Activated CD8-positive, alpha-beta memory T cell treated with anti-CD3 and anti-CD28 coated beads, Interleukin-2, amount 50 U/mL, for 4 hours (primary cell): Measurements from ENCODE around the gene NTF4.

ENCODE experiments used
- DNase-seq: peaks from one replicate; pipeline ENCODE4 v3.0.0-alpha.2; 2020

NTF4 gene

DNA sequence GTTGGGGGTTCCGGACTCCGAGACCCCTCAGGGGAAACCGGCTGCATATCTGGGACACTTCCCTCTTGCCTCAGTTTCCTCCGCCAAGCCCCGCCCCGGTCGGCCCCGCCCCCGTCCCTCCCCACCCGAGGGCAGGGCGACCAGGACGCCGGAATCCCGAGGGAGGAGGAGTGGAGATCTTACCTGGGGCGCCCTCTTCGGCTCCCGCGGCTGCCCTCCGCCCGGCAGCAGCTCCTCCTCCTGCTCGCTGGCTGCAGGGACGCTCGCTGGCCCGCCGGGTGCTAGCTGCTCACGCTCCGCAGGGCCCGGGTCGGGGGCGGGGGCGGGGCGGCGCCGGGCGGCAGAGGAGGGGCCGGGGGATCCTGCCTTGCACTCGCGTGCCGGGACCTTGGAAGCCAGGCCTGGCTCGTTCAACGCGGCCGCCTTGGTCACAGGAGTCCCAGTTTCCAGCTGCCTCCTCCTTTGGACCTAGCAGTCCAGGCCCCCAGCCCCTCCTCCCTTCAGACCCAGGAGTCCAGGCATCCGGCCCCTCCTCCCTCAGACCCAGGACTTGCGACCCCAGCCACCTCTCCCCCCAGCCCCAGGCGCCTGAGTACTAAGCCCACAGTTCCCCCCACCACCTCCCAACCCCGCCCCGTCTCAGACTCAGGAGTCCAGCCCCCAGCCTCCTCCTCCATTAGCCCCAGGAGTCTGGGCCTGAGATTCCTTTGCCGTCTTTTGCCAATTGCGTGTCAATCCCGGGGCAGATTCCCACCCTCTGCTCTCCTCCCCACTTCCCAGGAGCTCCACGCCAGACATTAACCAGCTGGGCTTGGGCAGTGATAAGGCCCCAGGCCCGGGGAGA is at the start of gene NTF4:
Gene NTF4 (minus strand): TSS at position 51 of the 844 bp plus-strand sequence. CDS start 2,821 bp downstream, outside the sequence.
- DNase-seq = no peak

- peak; percentile 73 for DNase-seq
Measured at GRCh38 chr19:49113762-49114629, 49.4 kb upstream of the NTF4 start, which contains the start of gene LIN7B. Gene LIN7B (plus strand): TSS chr19:49114370. CDS start chr19:49114405, 35 bp downstream.

DNA sequence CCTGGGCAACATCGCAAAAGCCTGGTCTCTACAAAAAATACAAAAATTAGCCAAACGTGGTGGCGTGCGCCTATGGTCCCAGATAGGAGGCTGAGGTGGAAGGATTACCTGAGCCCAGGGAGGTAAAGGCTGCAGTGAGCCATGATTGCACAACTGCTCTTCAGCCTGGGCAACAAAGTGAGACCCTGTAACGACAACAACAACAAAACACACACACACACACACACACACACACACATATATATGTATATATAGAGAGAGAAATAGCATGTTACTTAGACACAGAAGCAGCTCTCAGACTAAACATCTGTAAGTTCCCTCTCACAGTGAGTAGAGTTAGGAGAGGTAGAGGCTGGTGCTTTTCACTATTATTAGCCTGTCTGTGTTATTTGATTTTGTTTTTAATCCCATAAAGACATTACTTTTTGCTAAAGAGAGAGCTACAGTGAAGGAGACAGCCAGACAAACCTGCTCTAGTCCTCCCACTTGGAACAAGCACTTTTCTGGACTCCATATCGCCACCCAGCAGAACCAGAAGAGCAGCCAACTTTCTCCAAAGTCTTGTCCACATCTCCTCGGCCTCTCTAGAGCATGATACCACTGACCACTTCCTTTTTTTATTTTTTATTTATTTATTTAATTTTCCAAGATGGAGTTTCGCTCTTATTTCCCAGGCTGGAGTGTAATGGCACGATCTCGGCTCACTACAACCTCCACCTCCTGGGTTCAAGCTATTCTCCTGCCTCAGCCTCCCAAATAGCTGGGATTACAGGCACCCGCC is 46.8 kb upstream of the NTF4 start:
- no peak for DNase-seq

GRCh38 chr19:49110567-49110966 is 45.9 kb upstream of the NTF4 start:
- no peak for DNase-seq

- DNase-seq = no peak
Measured at GRCh38 chr19:49109569-49110233, 45.1 kb upstream of the NTF4 start.

DNA sequence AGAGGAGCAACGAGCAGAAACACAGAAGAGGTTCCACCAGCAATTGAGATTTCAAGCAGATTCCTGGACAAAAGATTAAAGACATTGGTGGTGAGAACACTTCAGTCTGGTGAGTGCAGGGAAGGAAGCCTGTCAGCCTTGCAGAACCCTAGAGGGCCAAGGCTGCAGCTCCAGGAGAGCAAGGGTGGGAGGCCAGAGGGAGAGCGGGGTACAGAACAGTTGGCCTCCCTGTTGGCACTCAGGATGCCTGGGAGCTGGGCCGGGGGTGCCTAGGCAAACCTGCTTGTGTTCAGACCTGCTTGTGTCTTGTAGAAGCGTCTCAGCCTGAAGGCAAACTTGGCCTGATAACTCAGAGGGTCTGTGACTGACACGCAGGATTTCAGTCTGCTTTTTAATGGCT is 44.4 kb upstream of the NTF4 start:
- no peak for DNase-seq

GRCh38 chr19:49107625-49108459 is 43.2 kb upstream of the NTF4 start:
- DNase-seq = no peak

DNA sequence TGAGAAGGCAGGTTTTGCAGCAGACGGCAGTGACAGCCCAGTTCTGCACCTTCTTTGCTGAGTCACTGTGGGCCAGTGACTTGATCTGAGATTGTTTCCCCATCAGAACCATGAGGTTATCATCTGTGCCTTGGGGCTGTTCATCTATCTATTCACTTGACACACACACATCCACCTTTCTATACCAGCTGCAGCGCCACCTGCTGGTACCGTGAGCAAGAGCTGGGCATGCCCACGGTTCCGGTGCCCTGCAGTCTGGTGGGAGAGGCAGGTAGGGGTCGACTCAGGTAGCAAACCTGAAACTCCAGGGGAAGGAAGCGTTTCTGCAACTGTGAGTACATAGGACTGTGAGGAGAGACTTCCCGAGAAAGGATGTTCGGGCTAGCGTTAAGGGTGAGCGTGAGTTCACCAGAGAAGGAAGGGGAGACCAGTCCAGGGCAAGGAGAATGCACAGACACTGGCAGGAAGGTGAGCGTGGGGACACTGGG is 42.1 kb upstream of the NTF4 start:
- DNase-seq = peak; percentile 68

DNA sequence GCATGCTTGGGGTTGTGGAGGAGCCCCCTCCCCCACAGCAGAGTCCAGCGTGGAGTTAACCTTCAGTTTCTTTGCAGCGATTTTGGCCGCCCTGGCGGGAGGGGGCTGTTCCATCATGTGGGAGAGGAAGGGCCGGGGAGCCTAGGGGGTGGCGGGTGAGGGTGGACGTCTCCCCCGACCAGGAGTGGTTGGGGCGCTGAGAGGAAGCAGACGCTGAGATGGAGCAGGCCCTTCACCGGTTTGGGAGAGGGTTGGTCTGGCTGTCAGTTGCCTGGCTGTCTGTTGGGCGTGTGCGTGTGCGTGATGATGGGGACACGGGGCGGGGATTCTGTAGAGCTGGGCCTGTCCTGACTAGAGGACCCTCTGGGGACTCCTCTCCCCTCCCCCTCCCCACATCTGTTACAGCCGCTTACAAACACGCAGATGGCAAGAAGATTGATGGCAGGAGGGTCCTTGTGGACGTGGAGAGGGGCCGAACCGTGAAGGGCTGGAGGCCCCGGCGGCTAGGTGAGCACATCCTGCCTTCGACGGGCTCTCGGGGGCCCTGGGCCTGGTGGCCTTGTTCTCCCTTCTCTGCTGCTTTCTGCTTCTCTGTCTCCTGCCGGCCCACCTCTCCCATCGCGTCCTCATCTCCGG is 39.7 kb upstream of the NTF4 start:
- no peak for DNase-seq

DNA sequence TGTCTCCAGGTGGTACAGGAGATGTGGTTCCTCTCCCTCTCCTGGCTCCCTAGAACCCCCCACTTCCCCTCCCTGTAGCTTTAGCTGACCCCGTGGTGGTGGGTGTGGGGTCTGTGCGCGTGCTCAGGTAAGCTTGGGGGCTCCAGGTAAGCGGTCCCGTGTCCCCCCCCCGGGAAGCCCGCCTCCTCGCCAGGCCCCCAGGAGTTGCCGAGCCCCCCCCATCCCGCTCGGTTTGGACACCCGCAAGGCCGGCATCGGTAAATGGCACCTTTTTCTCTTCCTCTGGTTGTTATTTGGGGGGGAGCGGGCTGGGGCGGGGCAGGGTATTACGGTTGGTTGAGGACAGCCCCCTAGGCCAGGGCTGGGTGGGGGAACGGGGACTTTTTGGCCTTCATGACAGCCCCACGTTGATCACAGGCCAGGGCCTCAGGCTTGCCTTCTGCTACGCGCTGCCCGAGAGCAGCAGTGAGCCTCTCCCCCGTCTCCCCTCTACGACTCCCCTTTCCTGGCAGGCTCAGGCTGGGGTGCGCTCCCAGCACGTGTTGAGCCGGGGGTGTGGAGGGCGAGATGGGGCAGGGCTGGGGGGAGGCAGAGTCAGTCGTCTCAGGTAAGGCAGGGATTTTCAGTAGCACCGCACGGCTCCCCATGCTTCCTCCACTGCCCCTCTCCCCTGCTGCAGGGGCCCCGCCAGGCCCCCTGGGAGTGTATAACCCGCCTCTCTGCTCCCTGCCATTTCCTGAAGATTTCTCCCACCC is 38.9 kb upstream of the NTF4 start:
- no peak for DNase-seq

- DNase-seq = no peak
Measured at GRCh38 chr19:49102303-49102702, 37.7 kb upstream of the NTF4 start.

DNA sequence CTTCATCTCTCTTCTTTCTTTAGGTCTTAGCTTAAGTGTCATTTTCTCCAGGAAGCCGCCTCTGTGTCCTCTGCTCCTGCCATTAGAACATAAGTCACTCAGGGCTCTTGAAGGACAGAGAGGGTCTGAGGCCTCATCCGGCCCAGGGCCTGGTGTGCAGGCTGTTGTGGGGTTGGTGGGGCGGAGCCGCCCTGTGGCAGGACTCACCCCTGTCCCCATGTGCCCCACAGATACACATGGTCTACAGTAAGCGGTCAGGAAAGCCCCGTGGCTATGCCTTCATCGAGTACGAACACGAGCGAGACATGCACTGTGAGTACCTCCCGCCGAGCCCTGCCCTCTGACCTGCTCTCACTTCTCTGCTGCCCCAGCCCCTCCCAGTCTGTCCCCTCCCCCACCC is 36.5 kb upstream of the NTF4 start:
- no peak for DNase-seq

DNA sequence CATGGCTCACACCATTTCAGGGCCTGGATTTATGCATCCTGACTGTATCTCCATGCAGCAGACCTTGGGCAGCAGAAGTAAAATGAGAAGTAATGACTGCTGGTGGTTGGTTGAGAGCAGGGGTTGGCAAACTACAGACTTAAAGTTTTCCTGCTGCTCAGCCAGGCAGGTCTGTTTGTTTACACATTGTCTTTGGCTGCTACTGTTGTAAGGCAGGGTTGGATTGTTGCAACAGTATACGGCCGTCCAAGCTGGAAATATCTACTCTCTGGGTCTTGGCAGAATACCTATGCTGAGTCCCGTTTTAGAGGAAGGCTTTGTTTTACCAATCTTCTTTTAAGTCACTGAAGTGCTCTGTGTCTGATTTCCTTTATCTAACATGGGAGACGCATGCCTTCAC is 34.2 kb upstream of the NTF4 start:
- no peak for DNase-seq

GRCh38 chr19:49097453-49098288 is 33.1 kb upstream of the NTF4 start:
- DNase-seq = peak; percentile 70

- no peak for DNase-seq
Measured at GRCh38 chr19:49094505-49095482, 30.2 kb upstream of the NTF4 start.

DNA sequence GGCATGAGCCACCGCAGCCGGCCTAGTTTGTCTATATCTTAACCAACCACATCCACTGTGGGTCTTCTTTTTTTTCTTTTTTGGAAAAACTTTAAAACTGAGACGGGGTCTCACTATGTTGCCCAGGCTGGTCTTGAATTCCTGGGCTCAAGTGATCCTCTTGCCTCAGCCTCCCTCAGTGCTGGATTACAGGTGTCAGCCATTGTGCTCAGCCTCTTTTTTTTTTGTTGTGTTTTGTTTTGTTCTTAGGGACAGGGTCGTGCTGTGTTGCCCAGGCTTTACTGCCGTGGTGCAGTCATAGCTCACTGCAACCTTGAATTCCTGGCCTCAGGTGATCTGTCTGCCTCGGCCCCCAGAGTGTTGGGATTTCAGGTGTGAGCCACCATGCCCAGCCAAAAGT is 28.1 kb upstream of the NTF4 start:
- no peak for DNase-seq

GRCh38 chr19:49091391-49092038 is 26.9 kb upstream of the NTF4 start:
- DNase-seq = no peak
